Activated CD8-positive, alpha-beta memory T cell treated with anti-CD3 and anti-CD28 coated beads for 24 hours (primary cell): ENCODE measurements around the gene ZNF462.

Experiments used
- DNase-seq: peaks from one replicate; pipeline ENCODE4 v3.0.0-alpha.2; 2020

The ZNF462 gene

GRCh38 chr9:107016383-107016782 is 153.4 kb downstream of the ZNF462 start:
- no peak for DNase-seq

GRCh38 chr9:107018861-107019545 is 156.0 kb downstream of the ZNF462 start:
- no peak for DNase-seq

GRCh38 chr9:107020040-107020530 is 157.1 kb downstream of the ZNF462 start:
- DNase-seq = no peak

GRCh38 chr9:107024193-107024592 is 161.2 kb downstream of the ZNF462 start:
- no peak for DNase-seq

- DNase-seq = no peak
Measured at GRCh38 chr9:107025260-107026035, 162.5 kb downstream of the ZNF462 start.

- DNase-seq = no peak
Measured at GRCh38 chr9:107029146-107029545, 166.2 kb downstream of the ZNF462 start.

GRCh38 chr9:107033966-107034365 is 171.0 kb downstream of the ZNF462 start:
- no peak for DNase-seq

- DNase-seq = no peak
Measured at GRCh38 chr9:107034831-107035230, 171.9 kb downstream of the ZNF462 start.

GRCh38 chr9:107036367-107036766 is 173.4 kb downstream of the ZNF462 start:
- DNase-seq = no peak

- no peak for DNase-seq
Measured at GRCh38 chr9:107039542-107039941, 176.6 kb downstream of the ZNF462 start.

- DNase-seq = no peak
Measured at GRCh38 chr9:107042606-107043005, 179.6 kb downstream of the ZNF462 start.

GRCh38 chr9:107043886-107044285 is 180.9 kb downstream of the ZNF462 start:
- no peak for DNase-seq

- DNase-seq = no peak
Measured at GRCh38 chr9:107044872-107045271, 181.9 kb downstream of the ZNF462 start.

GRCh38 chr9:107046692-107047091 is 183.7 kb downstream of the ZNF462 start:
- DNase-seq = no peak

- no peak for DNase-seq
Measured at GRCh38 chr9:107049046-107049802, 186.3 kb downstream of the ZNF462 start.

GRCh38 chr9:107049803-107050184 is 186.8 kb downstream of the ZNF462 start:
- no peak for DNase-seq

- DNase-seq = no peak
Measured at GRCh38 chr9:107051392-107051791, 188.4 kb downstream of the ZNF462 start.

GRCh38 chr9:107054146-107054545 is 191.2 kb downstream of the ZNF462 start:
- no peak for DNase-seq

- DNase-seq = no peak
Measured at GRCh38 chr9:107059220-107059619, 196.3 kb downstream of the ZNF462 start.

GRCh38 chr9:107060062-107060461 is 197.1 kb downstream of the ZNF462 start:
- no peak for DNase-seq
